GM21737 (cell line): ENCODE measurements around the gene CTSE.

Experiments
- ATAC-seq: cut with Tn5 transposase; IDR thresholded peaks from one replicate; pipeline ENCODE4 v1.9.1; 2021; ENCODE audit warnings: mild to moderate bottlenecking, moderate library complexity; ENCODE audit not compliant: unreplicated experiment

The CTSE gene

GRCh38 chr1:205973377-205974232, 50.1 kb downstream of the CTSE start:
- ATAC-seq: no peak

- no peak for ATAC-seq
Observed at GRCh38 chr1:205972491-205973168, 51.1 kb downstream of the CTSE start.

DNA sequence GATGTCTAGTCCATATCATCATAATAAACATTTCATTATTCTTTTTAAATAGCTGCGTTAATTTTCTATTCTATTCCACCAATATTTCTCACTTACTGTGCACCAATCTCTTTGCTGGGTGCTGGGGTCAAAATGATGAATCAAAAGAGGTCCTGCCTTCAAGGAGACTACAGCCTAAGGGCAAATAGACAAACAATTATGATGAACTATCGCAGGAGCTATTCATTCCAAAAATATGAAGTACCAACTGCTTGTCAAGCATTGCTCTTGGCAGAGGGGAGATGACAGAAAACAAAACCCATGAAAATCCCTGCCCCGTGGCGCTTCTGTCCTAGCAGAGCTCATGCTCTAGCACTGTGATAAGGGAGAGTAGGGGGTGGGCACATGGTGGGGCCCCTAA, 51.6 kb downstream of the CTSE start:
- no peak for ATAC-seq

GRCh38 chr1:205971082-205971481, 52.6 kb downstream of the CTSE start:
- ATAC-seq: no peak

GRCh38 chr1:205970486-205970885, 53.2 kb downstream of the CTSE start:
- ATAC-seq: no peak

DNA sequence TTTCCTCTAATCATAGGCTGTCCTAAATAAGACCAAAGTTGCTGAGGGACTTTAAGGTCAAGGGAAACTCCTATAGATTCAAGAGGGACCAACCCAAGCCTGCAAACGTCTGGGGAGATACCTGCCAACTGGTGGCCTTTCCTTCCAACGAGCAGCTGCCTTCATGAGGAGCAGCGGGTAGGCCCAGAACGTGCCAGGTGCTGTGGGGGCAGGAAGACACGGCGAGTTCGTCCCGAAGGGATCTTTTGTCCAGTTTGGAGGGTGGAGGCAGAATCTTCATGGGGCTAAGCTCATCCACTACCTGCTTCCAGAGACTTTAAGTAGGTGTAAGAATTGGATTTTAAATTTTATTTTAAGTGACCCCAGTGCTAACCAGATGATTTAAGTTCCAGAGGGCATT, 54.5 kb downstream of the CTSE start:
- ATAC-seq: no peak

GRCh38 chr1:205967554-205968335, 56.0 kb downstream of the CTSE start:
- no peak for ATAC-seq

- ATAC-seq: no peak
Observed at GRCh38 chr1:205965036-205965884, 58.4 kb downstream of the CTSE start.

- ATAC-seq: no peak
Observed at GRCh38 chr1:205963352-205964155, 60.1 kb downstream of the CTSE start.

GRCh38 chr1:205962821-205963221, 60.9 kb downstream of the CTSE start:
- ATAC-seq: no peak

DNA sequence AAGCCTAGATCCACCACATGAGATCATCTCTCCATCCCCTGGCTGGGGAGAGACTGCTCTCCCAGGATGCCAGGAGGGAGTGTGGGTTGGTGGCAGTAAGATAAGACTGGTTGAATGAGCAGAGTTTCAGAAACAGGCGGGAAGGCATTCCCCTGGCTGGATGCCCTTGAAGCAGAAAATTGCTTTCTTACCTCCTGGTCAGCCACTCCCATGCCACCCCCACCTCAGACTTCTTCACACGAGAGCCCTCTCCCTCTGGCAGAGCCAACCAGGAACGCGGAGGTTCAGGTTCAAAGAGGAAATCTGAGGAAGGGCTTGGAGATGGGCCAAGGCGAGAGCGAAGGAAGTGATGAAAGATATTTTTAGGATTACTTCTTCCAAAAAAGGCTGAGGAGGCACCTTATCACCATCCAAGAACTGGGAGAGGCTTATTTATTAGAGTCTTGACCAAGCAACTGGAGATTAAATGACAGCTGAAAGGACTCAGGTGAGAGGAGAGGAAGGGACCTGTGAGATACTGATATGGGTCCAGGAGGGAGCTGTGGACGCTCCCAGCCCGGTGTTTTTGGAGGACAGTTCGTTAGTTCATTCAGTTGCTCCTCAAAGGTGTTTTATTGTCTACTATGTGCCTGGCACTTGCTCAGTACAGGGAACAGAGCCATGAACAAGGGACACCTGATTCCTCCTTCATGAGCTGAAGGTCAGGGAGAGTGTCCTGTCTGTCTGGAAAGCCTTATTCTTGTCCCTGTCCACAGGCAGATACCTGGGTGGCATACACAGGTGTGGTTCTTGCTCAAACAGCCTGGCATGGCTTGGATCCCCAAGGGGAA, 61.5 kb downstream of the CTSE start:
- ATAC-seq: no peak

DNA sequence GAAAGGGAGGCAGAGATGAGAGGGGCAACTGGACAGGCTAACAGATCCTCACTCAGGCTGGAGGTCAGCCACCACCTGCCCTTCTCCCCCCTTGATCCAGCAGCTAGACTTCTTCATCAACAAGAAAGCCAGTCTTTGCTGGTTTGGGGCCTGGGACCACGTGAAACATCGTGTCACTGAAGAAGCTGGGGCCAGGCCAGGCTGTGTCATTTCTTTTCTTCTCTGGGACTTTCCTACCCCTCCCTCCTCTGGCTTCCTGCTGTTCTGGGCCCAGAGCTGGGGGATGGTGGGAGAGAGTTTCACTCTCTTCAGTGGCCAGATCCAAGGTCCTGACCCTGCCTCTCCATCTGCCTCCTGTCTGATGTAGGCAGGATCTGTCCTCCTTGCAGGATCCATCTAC, 62.3 kb downstream of the CTSE start:
- no peak for ATAC-seq

- no peak for ATAC-seq
Observed at GRCh38 chr1:205959789-205960188, 63.9 kb downstream of the CTSE start.
